ENCODE measurements around the gene SLC37A3.
"Not testable (repeated sequence)": the region's sequence is repeated elsewhere in the genome, so short reads cannot be mapped to it uniquely, and the experiment has no call there.

SLC37A3 gene

DNA sequence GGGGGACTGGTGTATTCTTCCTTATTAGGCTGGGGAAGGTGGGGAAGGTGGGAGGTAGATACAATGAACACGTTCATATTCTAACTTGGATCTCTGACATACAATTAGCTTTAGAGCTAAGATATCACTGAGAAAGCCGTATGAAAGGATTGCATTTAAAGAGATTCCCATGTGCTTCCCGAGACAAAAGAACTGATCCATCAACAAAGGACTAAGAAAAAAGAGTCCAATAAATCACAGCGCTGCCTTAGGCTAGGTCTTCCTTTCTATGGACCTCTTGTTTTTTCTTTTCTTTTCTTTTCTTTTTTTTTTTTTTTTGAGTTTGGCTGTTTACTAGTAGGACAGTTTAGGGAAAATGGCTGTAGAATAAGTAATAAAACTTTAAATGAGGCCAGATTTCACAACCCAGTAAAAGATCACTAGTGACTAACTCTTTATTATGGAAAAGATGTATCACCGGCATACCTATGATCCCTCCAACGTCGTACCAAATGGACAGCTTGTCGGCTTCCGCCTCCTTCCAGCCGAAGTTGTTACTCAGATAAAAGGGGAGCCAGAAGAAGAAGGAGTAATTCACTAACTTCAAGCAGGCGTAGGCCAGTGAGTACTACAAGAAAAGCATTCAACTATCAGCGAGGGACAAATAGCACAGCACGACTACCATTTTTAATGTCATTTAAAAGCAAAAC is 50.0 kb downstream of the SLC37A3 start:
- H3K4me3 ChIP-seq (ENCODE audit: low read length) = no peak overlapping the region
- TF ChIP-seq CTCF (conservative IDR thresholded peaks at IDR 0.05; ENCODE audit: low read length) = no peak
- DNase-seq (ENCODE audit: low read depth) = peak; percentile 58

GRCh38 chr7:140347218-140347617 is 51.1 kb downstream of the SLC37A3 start:
- no peak for DNase-seq (ENCODE audit: low read depth)
- TF ChIP-seq CTCF (conservative IDR thresholded peaks at IDR 0.05; ENCODE audit: low read length) = no peak
- no peak overlapping the region for H3K4me3 ChIP-seq (ENCODE audit: low read length)

GRCh38 chr7:140345426-140345825 is 52.9 kb downstream of the SLC37A3 start:
- no peak overlapping the region for H3K4me3 ChIP-seq (ENCODE audit: low read length)
- TF ChIP-seq CTCF (conservative IDR thresholded peaks at IDR 0.05; ENCODE audit: low read length) = no peak
- no peak for DNase-seq (ENCODE audit: low read depth)

GRCh38 chr7:140342727-140343514 is 55.4 kb downstream of the SLC37A3 start:
- DNase-seq (ENCODE audit: low read depth) = peak; percentile 28
- no peak overlapping the region for H3K4me3 ChIP-seq (ENCODE audit: low read length)
- TF ChIP-seq CTCF (conservative IDR thresholded peaks at IDR 0.05; ENCODE audit: low read length) = peak; percentile 49

- DNase-seq (ENCODE audit: low read depth); H3K4me3 ChIP-seq (ENCODE audit: low read length): not testable (repeated sequence)
These were observed 59.4 kb downstream of the SLC37A3 start for GRCh38 chr7:140338959-140339358.

GRCh38 chr7:140334341-140335057 is 63.8 kb downstream of the SLC37A3 start:
- no peak overlapping the region for H3K4me3 ChIP-seq (ENCODE audit: low read length)
- no peak for TF ChIP-seq CTCF (conservative IDR thresholded peaks at IDR 0.05; ENCODE audit: low read length)
- no peak for DNase-seq (ENCODE audit: low read depth)

DNA sequence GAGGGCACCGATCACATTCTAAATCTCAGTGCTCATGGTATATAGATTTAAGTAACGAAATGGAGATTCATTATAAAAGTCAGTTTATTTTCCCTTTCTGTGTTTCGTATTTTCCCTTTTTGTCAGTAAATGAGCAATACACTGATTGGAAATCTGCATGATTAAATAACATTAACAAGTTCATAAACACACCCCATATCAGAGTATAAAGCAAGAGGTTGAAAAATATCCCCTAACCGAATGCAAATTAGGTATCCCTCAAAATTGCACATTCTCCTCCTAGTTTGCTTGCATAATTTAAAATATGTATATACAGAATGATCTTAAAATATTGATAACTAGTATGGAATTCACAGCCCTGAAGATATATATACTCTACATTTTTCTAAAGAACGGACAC is 64.6 kb downstream of the SLC37A3 start:
- DNase-seq (ENCODE audit: low read depth) = no peak
- no peak for TF ChIP-seq CTCF (conservative IDR thresholded peaks at IDR 0.05; ENCODE audit: low read length)
- no peak overlapping the region for H3K4me3 ChIP-seq (ENCODE audit: low read length)
